K562 (cell line): ENCODE data around the gene HYAL1. TPM values are rescaled to one million over a fixed set of nuclear protein-coding genes. Genes with fewer than 3 reads are reported as not detected.

Experiments
- CXXC5 ChIP-seq: fragments of 250-450 bp; sonication (Bioruptor Pico); IDR thresholded peaks from 2 replicates; pipeline ENCODE4 v1.8.0; 2022; ENCODE audit warnings: inconsistent platforms, mild to moderate bottlenecking, moderate library complexity
- FIP1L1 ChIP-seq: fragments of 200-400 bp; formaldehyde crosslinking; IDR thresholded peaks from 2 replicates; pipeline ENCODE4 v1.6.1; 2018; ENCODE audit warnings: mild to moderate bottlenecking, low read depth, low read length; ENCODE audit not compliant: poor library complexity, severe bottlenecking
- HDAC2 ChIP-seq: fragments of 450-650 bp; IDR thresholded peaks from 2 replicates; pipeline ENCODE4 v1.6.1; 2016; ENCODE audit warnings: mild to moderate bottlenecking
- MTA3 ChIP-seq: fragments of 450-650 bp; formaldehyde crosslinking; IDR thresholded peaks from 2 replicates; pipeline ENCODE4 v1.6.1; 2017; ENCODE audit warnings: mild to moderate bottlenecking, borderline replicate concordance
- NFIC ChIP-seq: fragments of 450-650 bp; IDR thresholded peaks from 2 replicates; pipeline ENCODE4 v1.6.1; 2017; ENCODE audit warnings: mild to moderate bottlenecking, inconsistent platforms
- REST ChIP-seq, 2 experiments: fragments of 450-650 bp; formaldehyde crosslinking in 1 of 2; IDR thresholded peaks; 2 replicates each; pipeline versions ENCODE4 v1.4.0 to v1.6.1; 2014 to 2020; ENCODE audit warnings: mild to moderate bottlenecking in 2 of 2, borderline replicate concordance in 1 of 2, low read depth in 1 of 2
- THRAP3 ChIP-seq: fragments of 450-650 bp; IDR thresholded peaks from 2 replicates; pipeline ENCODE4 v1.6.1; 2016; ENCODE audit warnings: mild to moderate bottlenecking, inconsistent platforms, borderline replicate concordance
- USF2 ChIP-seq: sonication (generic); formaldehyde crosslinking; IDR thresholded peaks from 2 replicates; pipeline ENCODE4 v1.5.0; 2020; ENCODE audit warnings: missing genetic modification reagents
- ZBTB11 ChIP-seq, 3 experiments: fragments of 200-800 bp in 1 of 3; fragments of 250-450 bp in 1 of 3; fragments of 450-650 bp in 1 of 3; sonication (Bioruptor Pico) in 1 of 3; sonication (Bioruptor generic) in 1 of 3; formaldehyde crosslinking in 1 of 3; IDR thresholded peaks; 2 replicates each; pipeline versions ENCODE4 v1.6.1 to v1.8.0; 2016 to 2022; ENCODE audit warnings: mild to moderate bottlenecking in 2 of 3, missing genetic modification characterization in 2 of 3, missing compliant biosample characterization in 1 of 3, moderate library complexity in 1 of 3
- ZBTB7A ChIP-seq: IDR thresholded peaks from 2 replicates; pipeline ENCODE4 v1.6.1; 2011; ENCODE audit warnings: low read depth, mild to moderate bottlenecking, low read length, moderate library complexity, borderline replicate concordance; ENCODE audit not compliant: control insufficient read depth
- polyA plus RNA-seq, 8 experiments: library from polyadenylated mRNA; depleted of rRNA in 4 of 8; stranded (reverse) in 5 of 8; unstranded in 3 of 8; fragments of >200 nt; fragmentation: Nextera tagmentation in 2 of 8; fragmentation: Illumina TruSeq in 1 of 8; extraction: Ambion mirVana in 2 of 8; extraction: Trizol in 1 of 8; gene quantifications; 2 replicates each; pipeline versions ENCODE4 v1.2.1 to v1.2.3, GENCODE V29; 2011 to 2014; ENCODE audit warnings: inconsistent platforms in 1 of 8, missing spikeins in 1 of 8
- total RNA-seq, 7 experiments: library from RNA; depleted of rRNA in 6 of 7; stranded (reverse); fragments of >200 nt in 6 of 7; fragmentation: Illumina TruSeq in 2 of 7; extraction: Trizol in 2 of 7; gene quantifications; 2 replicates each; pipeline versions ENCODE4 v1.2.1 to v1.2.3, GENCODE V29; 2011 to 2021; ENCODE audit warnings: low replicate concordance in 1 of 7
- TF ChIP-seq, protein P1 (sequence below): fragments of 250-450 bp; sonication (Bioruptor Pico); IDR thresholded peaks from 2 replicates; pipeline ENCODE4 v1.9.0; 2021; ENCODE audit warnings: mild to moderate bottlenecking, inconsistent platforms

The HYAL1 gene
- total and polyA plus RNA-seq, 9 of the 15 experiments (the other 6 are each of a cell fraction or from before 2014, with no cell fraction given) = 1.4 to 8.5 (median 4.7) TPM

DNA sequence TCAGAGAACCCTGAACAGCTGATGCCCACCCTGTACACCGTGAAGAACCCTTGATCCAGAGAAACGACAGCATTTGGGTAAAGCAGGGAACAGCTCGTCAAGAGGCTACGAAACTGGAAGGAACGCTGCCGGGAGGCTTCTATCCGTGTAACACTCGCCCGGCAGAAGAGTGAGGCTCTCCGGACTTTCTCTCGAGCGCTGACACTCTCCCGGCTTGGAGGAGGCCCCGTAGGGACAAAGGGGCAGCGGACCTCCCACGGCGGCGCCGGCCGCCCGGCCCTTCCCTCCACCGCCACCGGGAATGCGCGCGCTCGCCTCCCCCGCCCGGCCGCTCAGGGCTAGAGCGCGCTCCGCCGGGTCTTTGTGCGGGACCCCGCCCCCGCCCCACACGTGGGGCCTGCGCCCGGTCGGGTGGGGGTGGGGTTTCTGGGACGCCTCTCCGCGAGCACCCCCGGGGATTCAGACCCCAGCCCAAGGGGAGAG is 17.5 kb upstream of the HYAL1 start (continued):
- TF ChIP-seq REST (IDR thresholded peaks at IDR 0.05; ENCODE audit: borderline replicate concordance) (peak; percentile 14; the same call in 1 of the 2 replicates), REST (CRISPR knock-in tag; IDR thresholded peaks at IDR 0.05; ENCODE audit: low read depth) (no peak), FIP1L1 (peak; percentile 37), ZBTB11 (CRISPR knock-in tag; IDR thresholded peaks at IDR 0.05) (peak in 1 of 3 experiments; percentile 27; a peak in 1 of 6 replicates), ZBTB7A (peak; percentile 86; the same call in 1 of the 2 replicates), NFIC (peak; percentile 20; the same call in 1 of the 2 replicates), HDAC2 (0 out of 2 replicates have a peak, but pooled peaks have one; percentile 5), USF2 (CRISPR knock-in tag) (peak; percentile 68), MTA3 (0 out of 2 replicates have a peak, but pooled peaks have one; percentile 34), CXXC5 (CRISPR knock-in tag) (peak; percentile 84; the same call in 1 of the 2 replicates), THRAP3 (no peak)
- TF ChIP-seq, protein P1, sequence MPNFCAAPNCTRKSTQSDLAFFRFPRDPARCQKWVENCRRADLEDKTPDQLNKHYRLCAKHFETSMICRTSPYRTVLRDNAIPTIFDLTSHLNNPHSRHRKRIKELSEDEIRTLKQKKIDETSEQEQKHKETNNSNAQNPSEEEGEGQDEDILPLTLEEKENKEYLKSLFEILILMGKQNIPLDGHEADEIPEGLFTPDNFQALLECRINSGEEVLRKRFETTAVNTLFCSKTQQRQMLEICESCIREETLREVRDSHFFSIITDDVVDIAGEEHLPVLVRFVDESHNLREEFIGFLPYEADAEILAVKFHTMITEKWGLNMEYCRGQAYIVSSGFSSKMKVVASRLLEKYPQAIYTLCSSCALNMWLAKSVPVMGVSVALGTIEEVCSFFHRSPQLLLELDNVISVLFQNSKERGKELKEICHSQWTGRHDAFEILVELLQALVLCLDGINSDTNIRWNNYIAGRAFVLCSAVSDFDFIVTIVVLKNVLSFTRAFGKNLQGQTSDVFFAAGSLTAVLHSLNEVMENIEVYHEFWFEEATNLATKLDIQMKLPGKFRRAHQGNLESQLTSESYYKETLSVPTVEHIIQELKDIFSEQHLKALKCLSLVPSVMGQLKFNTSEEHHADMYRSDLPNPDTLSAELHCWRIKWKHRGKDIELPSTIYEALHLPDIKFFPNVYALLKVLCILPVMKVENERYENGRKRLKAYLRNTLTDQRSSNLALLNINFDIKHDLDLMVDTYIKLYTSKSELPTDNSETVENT = no peak
